ENCODE measurements around the gene ALKBH1.

Gene ALKBH1

DNA sequence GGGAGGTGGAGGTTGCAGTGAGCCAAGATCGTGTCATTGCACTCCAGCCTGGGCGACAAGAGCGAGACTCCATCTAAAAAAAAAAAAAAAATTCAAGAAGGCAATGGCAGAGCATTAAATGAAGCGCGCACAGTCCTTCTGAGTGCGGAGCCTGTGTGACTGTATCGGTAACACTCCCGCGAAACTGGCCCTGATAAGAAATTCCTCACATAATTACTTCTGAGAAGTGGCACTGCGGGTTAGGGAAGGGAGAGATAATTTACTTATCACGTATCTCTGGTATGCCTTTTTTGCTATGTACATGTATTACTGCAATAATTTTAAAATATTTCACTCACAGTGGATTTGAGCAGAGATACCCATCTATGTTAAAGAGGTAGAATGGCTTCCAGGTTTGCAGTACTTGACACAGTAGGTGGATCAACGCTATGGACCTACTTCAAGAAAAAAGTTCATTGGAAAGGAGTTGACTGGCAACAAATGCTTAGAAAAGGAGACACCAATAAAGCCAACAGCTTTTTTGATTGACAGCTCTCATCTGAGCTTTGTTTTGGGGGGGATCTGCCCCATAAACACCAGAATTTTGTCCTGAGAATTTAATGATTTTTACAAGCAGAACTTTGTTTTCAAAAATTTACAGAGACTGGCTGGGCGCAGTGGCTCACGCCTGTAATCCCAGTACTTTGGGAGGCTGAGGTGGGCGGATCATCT lies 62.1 kb downstream of the ALKBH1 start:
- no peak overlapping the region for H3K4me3 ChIP-seq (ENCODE audit: low read length)
- H3K9me3 ChIP-seq (replicated peaks; ENCODE audit: insufficient read depth, low read length) = no peaks in the 10 kb centered on the region
- TF ChIP-seq EZH2phosphoT487 (IDR thresholded peaks at IDR 0.05; ENCODE audit: low read length) (no peak), EZH2 (optimal IDR thresholded peaks at IDR 0.05; ENCODE audit: low read depth, low read length) (no peak)
- TF ChIP-seq, protein P1, sequence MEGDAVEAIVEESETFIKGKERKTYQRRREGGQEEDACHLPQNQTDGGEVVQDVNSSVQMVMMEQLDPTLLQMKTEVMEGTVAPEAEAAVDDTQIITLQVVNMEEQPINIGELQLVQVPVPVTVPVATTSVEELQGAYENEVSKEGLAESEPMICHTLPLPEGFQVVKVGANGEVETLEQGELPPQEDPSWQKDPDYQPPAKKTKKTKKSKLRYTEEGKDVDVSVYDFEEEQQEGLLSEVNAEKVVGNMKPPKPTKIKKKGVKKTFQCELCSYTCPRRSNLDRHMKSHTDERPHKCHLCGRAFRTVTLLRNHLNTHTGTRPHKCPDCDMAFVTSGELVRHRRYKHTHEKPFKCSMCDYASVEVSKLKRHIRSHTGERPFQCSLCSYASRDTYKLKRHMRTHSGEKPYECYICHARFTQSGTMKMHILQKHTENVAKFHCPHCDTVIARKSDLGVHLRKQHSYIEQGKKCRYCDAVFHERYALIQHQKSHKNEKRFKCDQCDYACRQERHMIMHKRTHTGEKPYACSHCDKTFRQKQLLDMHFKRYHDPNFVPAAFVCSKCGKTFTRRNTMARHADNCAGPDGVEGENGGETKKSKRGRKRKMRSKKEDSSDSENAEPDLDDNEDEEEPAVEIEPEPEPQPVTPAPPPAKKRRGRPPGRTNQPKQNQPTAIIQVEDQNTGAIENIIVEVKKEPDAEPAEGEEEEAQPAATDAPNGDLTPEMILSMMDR (IDR thresholded peaks at IDR 0.05; ENCODE audit: low read length) = no peak
- H3K36me3 ChIP-seq (replicated peaks; ENCODE audit: insufficient read depth, low read length) = no peaks in the 10 kb centered on the region
- H3K27ac ChIP-seq (ENCODE audit: low read length) = no peak overlapping the region
- H3K9ac ChIP-seq (ENCODE audit: low read length) = no peak overlapping the region
- H3K79me2 ChIP-seq (ENCODE audit: low read length) = no peaks in the 10 kb centered on the region
- H3F3A ChIP-seq (ENCODE audit: insufficient read depth, low read length) = no peaks in the 10 kb centered on the region
- no peak for DNase-seq
- no peaks in the 10 kb centered on the region for H3K9me2 ChIP-seq (replicated peaks; ENCODE audit: insufficient read depth, low read length)
- no peak overlapping the region for H2AFZ ChIP-seq (ENCODE audit: low read length)
- H3K4me1 ChIP-seq (ENCODE audit: low read length) = 0 out of 2 replicates have a peak, but pooled peaks cover 4% of the 10 kb centered on the region
- no peak overlapping the region for H3K4me2 ChIP-seq (ENCODE audit: low read depth, low read length)
- H4K20me1 ChIP-seq (ENCODE audit: insufficient read depth, low read length) = no peaks in the 10 kb centered on the region
- H3K27me3 ChIP-seq (replicated peaks; ENCODE audit: insufficient read depth, low read length) = no peaks in the 10 kb centered on the region

DNA sequence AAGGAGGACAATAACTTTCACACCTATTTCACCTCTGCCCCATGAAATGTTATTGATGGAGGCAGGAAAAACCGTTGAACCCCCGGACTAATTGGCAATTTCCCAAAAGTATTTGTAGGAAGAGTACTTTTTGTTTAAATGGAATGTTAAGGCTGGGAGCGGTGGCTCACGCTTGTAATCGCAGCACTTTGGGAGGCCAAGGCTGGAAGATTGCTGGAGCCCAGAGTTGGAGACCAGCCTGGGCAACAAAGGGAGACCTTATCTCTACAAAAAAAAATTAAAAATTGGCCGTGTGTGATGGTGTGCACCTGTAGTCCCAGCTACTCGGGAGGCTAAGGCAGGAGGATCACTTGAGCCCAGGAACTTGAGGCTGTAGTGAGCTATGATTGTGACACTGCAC lies 65.4 kb downstream of the ALKBH1 start:
- Histone ChIP-seq H4K20me1 (ENCODE audit: insufficient read depth, low read length) (no peaks in the 10 kb centered on the region), H3F3A (ENCODE audit: insufficient read depth, low read length) (no peaks in the 10 kb centered on the region), H2AFZ (ENCODE audit: low read length) (peak overlapping the region; percentile 95), H3K27ac (ENCODE audit: low read length) (no peak overlapping the region), H3K9ac (ENCODE audit: low read length) (peak overlapping the region; percentile 31; the same call in 1 of the 2 replicates), H3K27me3 (replicated peaks; ENCODE audit: insufficient read depth, low read length) (no peaks in the 10 kb centered on the region), H3K4me1 (ENCODE audit: low read length) (0 out of 2 replicates have a peak, but pooled peaks cover 4% of the 10 kb centered on the region), H3K9me2 (replicated peaks; ENCODE audit: insufficient read depth, low read length) (no peaks in the 10 kb centered on the region), H3K36me3 (replicated peaks; ENCODE audit: insufficient read depth, low read length) (no peaks in the 10 kb centered on the region), H3K9me3 (replicated peaks; ENCODE audit: insufficient read depth, low read length) (no peaks in the 10 kb centered on the region), H3K79me2 (ENCODE audit: low read length) (no peaks in the 10 kb centered on the region), H3K4me3 (ENCODE audit: low read length) (peak overlapping the region; percentile 55), H3K4me2 (ENCODE audit: low read depth, low read length) (peak overlapping the region; percentile 62; the same call in 1 of the 2 replicates)
- TF ChIP-seq EZH2phosphoT487 (IDR thresholded peaks at IDR 0.05; ENCODE audit: low read length) (no peak), EZH2 (optimal IDR thresholded peaks at IDR 0.05; ENCODE audit: low read depth, low read length) (no peak)
- TF ChIP-seq, protein P1 (IDR thresholded peaks at IDR 0.05; ENCODE audit: low read length) = no peak
- DNase-seq = no peak

DNA sequence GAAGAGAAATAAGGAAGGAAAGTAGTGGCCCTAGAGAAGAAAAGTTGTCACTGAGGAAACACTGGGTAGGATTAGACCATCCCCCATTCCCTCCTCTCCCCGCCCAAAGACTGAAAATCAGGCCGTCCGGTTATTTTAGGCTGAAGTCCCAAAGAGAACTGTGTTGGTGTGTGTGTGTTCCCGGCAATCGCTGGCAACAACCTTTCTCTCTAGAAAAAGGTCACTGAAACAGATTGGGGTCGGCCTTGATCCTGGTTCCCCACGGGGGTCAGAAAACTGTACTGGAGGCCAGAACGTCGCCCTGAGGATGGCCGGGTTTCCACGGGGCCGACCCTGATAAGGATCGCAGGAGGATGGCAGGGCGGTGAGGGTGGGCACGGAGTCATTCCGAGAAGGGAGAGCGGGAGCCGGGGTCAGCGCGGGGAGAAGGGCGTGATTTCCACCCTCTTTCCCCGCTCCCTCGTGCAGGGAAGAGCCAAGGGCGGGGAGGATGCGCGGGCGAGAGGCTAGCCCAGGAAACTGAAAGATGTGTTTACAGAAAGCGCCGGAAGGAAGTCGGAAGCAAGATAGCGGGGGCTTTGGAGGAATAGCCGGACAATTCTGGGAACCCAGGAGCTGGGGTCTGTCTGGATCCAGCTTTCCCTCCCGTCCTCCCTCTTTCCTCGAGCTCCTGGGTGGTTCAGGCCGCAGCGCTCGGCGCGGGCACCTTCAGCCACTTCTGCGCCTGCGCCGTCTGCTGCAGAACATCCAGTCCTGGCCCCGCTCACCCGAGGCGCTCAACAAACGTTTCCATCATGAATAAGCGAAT lies 66.1 kb downstream of the ALKBH1 start:
- peak; percentile 48 for DNase-seq
- H3K9ac ChIP-seq (ENCODE audit: low read length) = peak overlapping the region; percentile 31; the same call in 1 of the 2 replicates
- H3K4me3 ChIP-seq (ENCODE audit: low read length) = peak overlapping the region; percentile 55

More for the DNA sequence above, 66.1 kb downstream of the ALKBH1 start:
- TF ChIP-seq EZH2 (optimal IDR thresholded peaks at IDR 0.05; ENCODE audit: low read depth, low read length) (no peak), EZH2phosphoT487 (IDR thresholded peaks at IDR 0.05; ENCODE audit: low read length) (no peak)
- TF ChIP-seq, protein P1 (IDR thresholded peaks at IDR 0.05; ENCODE audit: low read length) = no peak
- no peaks in the 10 kb centered on the region for H3K9me3 ChIP-seq (replicated peaks; ENCODE audit: insufficient read depth, low read length)
- no peaks in the 10 kb centered on the region for H4K20me1 ChIP-seq (ENCODE audit: insufficient read depth, low read length)
- H3K79me2 ChIP-seq (ENCODE audit: low read length) = no peaks in the 10 kb centered on the region
- H2AFZ ChIP-seq (ENCODE audit: low read length) = peak overlapping the region; percentile 95
- H3K27me3 ChIP-seq (replicated peaks; ENCODE audit: insufficient read depth, low read length) = no peaks in the 10 kb centered on the region
- H3K4me1 ChIP-seq (ENCODE audit: low read length) = 0 out of 2 replicates have a peak, but pooled peaks cover 4% of the 10 kb centered on the region
- no peak overlapping the region for H3K27ac ChIP-seq (ENCODE audit: low read length)
- H3K9me2 ChIP-seq (replicated peaks; ENCODE audit: insufficient read depth, low read length) = no peaks in the 10 kb centered on the region
- no peaks in the 10 kb centered on the region for H3F3A ChIP-seq (ENCODE audit: insufficient read depth, low read length)
- peak overlapping the region; percentile 62; the same call in 1 of the 2 replicates for H3K4me2 ChIP-seq (ENCODE audit: low read depth, low read length)
- H3K36me3 ChIP-seq (replicated peaks; ENCODE audit: insufficient read depth, low read length) = no peaks in the 10 kb centered on the region

Data from MM.1S (cell line).